Naive thymus-derived CD8-positive, alpha-beta T cell (primary cell): Measurements from ENCODE around the gene DKK3. TPM values are rescaled to one million over a fixed set of nuclear protein-coding genes. Genes with fewer than 3 reads are reported as not detected.

Experiments
- ATAC-seq, 2 donors: fragments of 150-1000 bp; cut with Tn5 transposase in 1 of 2; sonication (Bioruptor Pico), chemical (Tn5 transposase) in 1 of 2; 1 replicate in 1 of 2; 2 replicates in 1 of 2; pipeline ENCODE4 v1.10.0; 2021; ENCODE audit warnings: mild to moderate bottlenecking in 2 of 2, moderate library complexity in 2 of 2
- POLR2A ChIA-PET: fragments of 350-600 bp; sonication (Branson Sonifier 250); formaldehyde crosslinking; loops from one replicate; lab custom pipeline; 2021; ENCODE audit warnings: antibody characterized with exemption; lab: Charles Lee
- DNase-seq, 10 donors: peaks; one replicate each; pipeline versions ENCODE4 v3.0.0 to v3.0.0-alpha.2; 2020 to 2022
- H3K27ac Mint-ChIP-seq, 10 donors: one replicate each; pipeline ENCODE4 v1.8.0; 2020 to 2022; ENCODE audit warnings: mild to moderate bottlenecking in 10 of 10, mixed read lengths in 10 of 10, moderate library complexity in 4 of 10, inconsistent platforms in 1 of 10
- H3K27me3 Mint-ChIP-seq, 5 donors: one replicate each; pipeline ENCODE4 v1.8.0; 2021 to 2022; ENCODE audit warnings: mixed read lengths in 5 of 5
- H3K36me3 Mint-ChIP-seq, 3 donors: one replicate each; pipeline ENCODE4 v1.8.0; 2020 to 2022; ENCODE audit warnings: mixed read lengths in 3 of 3, mild to moderate bottlenecking in 2 of 3, inconsistent platforms in 1 of 3
- H3K4me1 Mint-ChIP-seq, 4 donors: one replicate each; pipeline ENCODE4 v1.8.0; 2021 to 2022; ENCODE audit warnings: mixed read lengths in 4 of 4
- H3K4me3 Mint-ChIP-seq, 10 donors: one replicate each; pipeline ENCODE4 v1.8.0; 2020 to 2022; ENCODE audit warnings: mild to moderate bottlenecking in 10 of 10, mixed read lengths in 10 of 10, moderate library complexity in 6 of 10, inconsistent platforms in 1 of 10
- H3K9me3 Mint-ChIP-seq, 9 donors: one replicate each; pipeline ENCODE4 v1.8.0; 2020 to 2022; ENCODE audit warnings: mixed read lengths in 9 of 9, mild to moderate bottlenecking in 3 of 9, inconsistent platforms in 1 of 9, moderate library complexity in 1 of 9
- polyA plus RNA-seq, 3 donors: library from polyadenylated mRNA; unstranded; fragments of 300-500 nt; fragmentation: Illumina TruSeq; gene quantifications; one replicate each; pipeline ENCODE4 v1.2.3, GENCODE V29; 2021
- total RNA-seq, 8 experiments: library from RNA in 2 of 8; stranded (reverse) in 2 of 8; gene quantifications; one replicate each; pipeline ENCODE4 v1.2.3 and lab custom pipeline; 2021 to 2026

DKK3 gene
- total and polyA plus RNA-seq, 5 experiments from 2014 or later, result 2.3 to 10.8 (median 8.6) TPM

- Mint-ChIP-seq H3K4me1 (peaks cover 0 to 8% (median 4%) of the 10 kb centered on the region in 4 donors), H3K27me3 (no peaks in the 10 kb centered on the region), H3K9me3 (no peaks in the 10 kb centered on the region), H3K27ac (no peak overlapping the region), H3K36me3 (peaks cover 3 to 85% (median 25%) of the 10 kb centered on the region in 3 donors), H3K4me3 (no peak overlapping the region)
- peak in 4 of 10 donors; percentile 6 to 35 (median 32) for DNase-seq
- POLR2A ChIA-PET, result interaction anchor here (1.0 kb wide), 1 partner anchor 89 kb away, joined by 3 read pairs; no protein-coding TSS in a partner anchor
- peak in 1 of 2 donors; percentile 53 for ATAC-seq
These were observed 76.9 kb downstream of the DKK3 start for GRCh38 chr11:11931461-11932055.

GRCh38 chr11:11929920-11930319, 78.5 kb downstream of the DKK3 start:
- DNase-seq, result no peak
- Mint-ChIP-seq H3K36me3 (peaks cover 17 to 88% (median 36%) of the 10 kb centered on the region in 3 donors), H3K9me3 (no peaks in the 10 kb centered on the region), H3K4me1 (peaks cover 2 to 18% (median 12%) of the 10 kb centered on the region in 4 donors), H3K4me3 (no peak overlapping the region), H3K27ac (peak overlapping the region in 1 of 10 donors; percentile 68), H3K27me3 (no peaks in the 10 kb centered on the region)
- ATAC-seq, result no peak
- POLR2A ChIA-PET, result no interaction called here

- peak overlapping the region in 7 of 10 donors; percentile 10 to 48 (median 41) for H3K27ac Mint-ChIP-seq
- no peaks in the 10 kb centered on the region for H3K9me3 Mint-ChIP-seq
- ATAC-seq (no peak), DNase-seq (no peak)
- POLR2A ChIA-PET, result no interaction called here
- H3K4me1 Mint-ChIP-seq, result peaks cover 5 to 28% (median 17%) of the 10 kb centered on the region in 4 donors
- no peaks in the 10 kb centered on the region for H3K27me3 Mint-ChIP-seq
- no peak overlapping the region for H3K4me3 Mint-ChIP-seq
- H3K36me3 Mint-ChIP-seq, result peaks cover 21 to 82% (median 35%) of the 10 kb centered on the region in 3 donors
These were observed 84.6 kb downstream of the DKK3 start for GRCh38 chr11:11923828-11924227.

- Mint-ChIP-seq H3K4me3 (no peak overlapping the region), H3K27me3 (no peaks in the 10 kb centered on the region), H3K27ac (peak overlapping the region in 7 of 10 donors; percentile 4 to 36 (median 27)), H3K9me3 (no peaks in the 10 kb centered on the region), H3K36me3 (peaks cover 0 to 48% (median 15%) of the 10 kb centered on the region in 3 donors), H3K4me1 (peaks cover 5 to 9% (median 6%) of the 10 kb centered on the region in 4 donors)
- no peak for DNase-seq
- no peak for ATAC-seq
- POLR2A ChIA-PET, result no interaction called here
These were observed 91.4 kb downstream of the DKK3 start for GRCh38 chr11:11916981-11917399.

GRCh38 chr11:11915625-11916024, 92.8 kb downstream of the DKK3 start:
- H3K27me3 Mint-ChIP-seq, result no peaks in the 10 kb centered on the region
- no peaks in the 10 kb centered on the region for H3K9me3 Mint-ChIP-seq
- no peak overlapping the region for H3K4me3 Mint-ChIP-seq
- peaks cover 0 to 56% (median 22%) of the 10 kb centered on the region in 3 donors for H3K36me3 Mint-ChIP-seq
- H3K27ac Mint-ChIP-seq, result peak overlapping the region in 2 of 10 donors; percentile 18 to 36
- POLR2A ChIA-PET, result no interaction called here
- DNase-seq, result no peak
- ATAC-seq, result no peak
- H3K4me1 Mint-ChIP-seq, result peaks cover 3 to 9% (median 7%) of the 10 kb centered on the region in 4 donors

- POLR2A ChIA-PET, result interaction anchor here (1.1 kb wide), 1 partner anchor 72 kb away, joined by 3 read pairs; the partner anchor contains the start of gene USP47
- H3K9me3 Mint-ChIP-seq, result no peaks in the 10 kb centered on the region
- DNase-seq (no peak), ATAC-seq (no peak)
- H3K27me3 Mint-ChIP-seq, result no peaks in the 10 kb centered on the region
- H3K27ac Mint-ChIP-seq, result peak overlapping the region in 1 of 10 donors; percentile 7
- no peak overlapping the region for H3K4me3 Mint-ChIP-seq
- peaks cover 0 to 53% (median 26%) of the 10 kb centered on the region in 3 donors for H3K36me3 Mint-ChIP-seq
- peaks cover 3 to 9% (median 7%) of the 10 kb centered on the region in 4 donors for H3K4me1 Mint-ChIP-seq
These were observed 95.0 kb downstream of the DKK3 start for GRCh38 chr11:11913395-11913794.

Other genes with a start within 250 kb of the DKK3 start
- 10 to 100 TPM; 70.0 to 77.0 TPM for gene USP47, start 166.7 kb downstream of the DKK3 start, total RNA-seq
- 10 to 100 TPM; 38.2 to 54.3 (median 40.1) TPM for gene USP47, start 166.7 kb downstream of the DKK3 start, polyA plus RNA-seq
- 1 to 10 TPM; 5.0 to 7.0 TPM for gene MICAL2, start 102.0 kb upstream of the DKK3 start, total RNA-seq
- 10 to 100 TPM in 1 of 3 donors, 1 to 10 TPM in 2; 2.3 to 12.3 (median 2.8) TPM for gene MICAL2, start 102.0 kb upstream of the DKK3 start, polyA plus RNA-seq